ENCODE data around the gene AFG1L.

The AFG1L gene

DNA sequence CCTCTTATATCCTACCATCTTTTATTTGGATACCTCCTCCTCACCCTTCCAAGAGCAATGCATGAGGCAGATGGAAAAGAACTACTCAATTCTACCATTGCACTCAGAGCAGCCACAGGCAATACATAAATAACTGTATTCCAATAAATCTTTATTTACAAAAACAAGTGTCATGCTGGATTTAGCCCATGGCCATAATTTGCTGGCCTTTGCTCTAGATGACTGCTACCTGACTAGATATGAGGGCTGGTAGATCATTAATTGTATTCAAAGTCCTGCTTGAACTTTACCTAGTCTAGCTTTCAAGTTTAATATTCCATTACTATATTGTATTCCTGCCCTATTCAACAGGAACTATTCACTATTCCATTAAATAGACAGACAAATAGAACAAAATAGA lies 37.1 kb downstream of the AFG1L start:
- H3K4me3 ChIP-seq (replicated peaks; ENCODE audit: insufficient read depth, low read length): no peak overlapping the region
- no peak for TF ChIP-seq POLR2AphosphoS5 (IDR thresholded peaks at IDR 0.05; ENCODE audit: low read depth)
- TF ChIP-seq SPI1 (IDR thresholded peaks at IDR 0.05; ENCODE audit: borderline replicate concordance, low read depth): no peak
- TF ChIP-seq, protein P1, sequence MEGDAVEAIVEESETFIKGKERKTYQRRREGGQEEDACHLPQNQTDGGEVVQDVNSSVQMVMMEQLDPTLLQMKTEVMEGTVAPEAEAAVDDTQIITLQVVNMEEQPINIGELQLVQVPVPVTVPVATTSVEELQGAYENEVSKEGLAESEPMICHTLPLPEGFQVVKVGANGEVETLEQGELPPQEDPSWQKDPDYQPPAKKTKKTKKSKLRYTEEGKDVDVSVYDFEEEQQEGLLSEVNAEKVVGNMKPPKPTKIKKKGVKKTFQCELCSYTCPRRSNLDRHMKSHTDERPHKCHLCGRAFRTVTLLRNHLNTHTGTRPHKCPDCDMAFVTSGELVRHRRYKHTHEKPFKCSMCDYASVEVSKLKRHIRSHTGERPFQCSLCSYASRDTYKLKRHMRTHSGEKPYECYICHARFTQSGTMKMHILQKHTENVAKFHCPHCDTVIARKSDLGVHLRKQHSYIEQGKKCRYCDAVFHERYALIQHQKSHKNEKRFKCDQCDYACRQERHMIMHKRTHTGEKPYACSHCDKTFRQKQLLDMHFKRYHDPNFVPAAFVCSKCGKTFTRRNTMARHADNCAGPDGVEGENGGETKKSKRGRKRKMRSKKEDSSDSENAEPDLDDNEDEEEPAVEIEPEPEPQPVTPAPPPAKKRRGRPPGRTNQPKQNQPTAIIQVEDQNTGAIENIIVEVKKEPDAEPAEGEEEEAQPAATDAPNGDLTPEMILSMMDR (IDR thresholded peaks at IDR 0.05; ENCODE audit: insufficient read depth, low read length): no peak
- no peak for TF ChIP-seq GABPA (IDR thresholded peaks at IDR 0.05; ENCODE audit: low read depth)
- TF ChIP-seq, protein P2, sequence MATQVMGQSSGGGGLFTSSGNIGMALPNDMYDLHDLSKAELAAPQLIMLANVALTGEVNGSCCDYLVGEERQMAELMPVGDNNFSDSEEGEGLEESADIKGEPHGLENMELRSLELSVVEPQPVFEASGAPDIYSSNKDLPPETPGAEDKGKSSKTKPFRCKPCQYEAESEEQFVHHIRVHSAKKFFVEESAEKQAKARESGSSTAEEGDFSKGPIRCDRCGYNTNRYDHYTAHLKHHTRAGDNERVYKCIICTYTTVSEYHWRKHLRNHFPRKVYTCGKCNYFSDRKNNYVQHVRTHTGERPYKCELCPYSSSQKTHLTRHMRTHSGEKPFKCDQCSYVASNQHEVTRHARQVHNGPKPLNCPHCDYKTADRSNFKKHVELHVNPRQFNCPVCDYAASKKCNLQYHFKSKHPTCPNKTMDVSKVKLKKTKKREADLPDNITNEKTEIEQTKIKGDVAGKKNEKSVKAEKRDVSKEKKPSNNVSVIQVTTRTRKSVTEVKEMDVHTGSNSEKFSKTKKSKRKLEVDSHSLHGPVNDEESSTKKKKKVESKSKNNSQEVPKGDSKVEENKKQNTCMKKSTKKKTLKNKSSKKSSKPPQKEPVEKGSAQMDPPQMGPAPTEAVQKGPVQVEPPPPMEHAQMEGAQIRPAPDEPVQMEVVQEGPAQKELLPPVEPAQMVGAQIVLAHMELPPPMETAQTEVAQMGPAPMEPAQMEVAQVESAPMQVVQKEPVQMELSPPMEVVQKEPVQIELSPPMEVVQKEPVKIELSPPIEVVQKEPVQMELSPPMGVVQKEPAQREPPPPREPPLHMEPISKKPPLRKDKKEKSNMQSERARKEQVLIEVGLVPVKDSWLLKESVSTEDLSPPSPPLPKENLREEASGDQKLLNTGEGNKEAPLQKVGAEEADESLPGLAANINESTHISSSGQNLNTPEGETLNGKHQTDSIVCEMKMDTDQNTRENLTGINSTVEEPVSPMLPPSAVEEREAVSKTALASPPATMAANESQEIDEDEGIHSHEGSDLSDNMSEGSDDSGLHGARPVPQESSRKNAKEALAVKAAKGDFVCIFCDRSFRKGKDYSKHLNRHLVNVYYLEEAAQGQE (IDR thresholded peaks at IDR 0.05; ENCODE audit: insufficient replicate concordance, low read depth): no peak
- no peak for DNase-seq (ENCODE audit: low read depth in 1 of 2, low spot score in 1 of 2)

DNA sequence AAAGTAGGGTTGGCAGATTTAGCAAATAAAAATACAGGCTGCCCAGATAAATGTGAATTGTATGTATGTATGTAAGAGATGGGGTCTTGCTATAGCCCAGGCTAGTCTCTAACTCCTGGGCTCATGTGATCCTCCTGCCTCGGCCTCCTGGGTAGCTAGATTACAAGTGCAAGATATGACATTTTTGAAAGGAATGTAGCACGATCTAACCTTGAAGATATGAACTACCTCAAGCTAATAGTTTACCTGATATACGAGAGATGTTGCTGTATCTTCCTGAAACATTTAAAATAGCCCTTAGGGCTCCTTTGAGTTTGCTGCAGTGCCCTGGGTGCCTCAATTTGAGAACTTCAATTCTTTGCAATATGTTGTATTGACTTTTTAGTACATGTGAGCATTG lies 42.1 kb downstream of the AFG1L start:
- DNase-seq (ENCODE audit: low read depth in 1 of 2, low spot score in 1 of 2): no peak
- TF ChIP-seq GABPA (IDR thresholded peaks at IDR 0.05; ENCODE audit: low read depth) (no peak), SPI1 (IDR thresholded peaks at IDR 0.05; ENCODE audit: borderline replicate concordance, low read depth) (no peak), POLR2AphosphoS5 (IDR thresholded peaks at IDR 0.05; ENCODE audit: low read depth) (no peak)
- TF ChIP-seq, protein P1 (IDR thresholded peaks at IDR 0.05; ENCODE audit: insufficient read depth, low read length): no peak
- TF ChIP-seq, protein P2 (IDR thresholded peaks at IDR 0.05; ENCODE audit: insufficient replicate concordance, low read depth): no peak
- no peak overlapping the region for H3K27ac ChIP-seq (replicated peaks)
- no peak overlapping the region for H3K4me3 ChIP-seq (replicated peaks; ENCODE audit: insufficient read depth, low read length)
- no peaks in the 10 kb centered on the region for H3K27me3 ChIP-seq (ENCODE audit: insufficient read depth, poor library complexity, severe bottlenecking)

More for the DNA sequence above, 37.1 kb downstream of the AFG1L start:
- H3K27me3 ChIP-seq (ENCODE audit: insufficient read depth, poor library complexity, severe bottlenecking): no peaks in the 10 kb centered on the region
- no peak overlapping the region for H3K27ac ChIP-seq (replicated peaks)

DNA sequence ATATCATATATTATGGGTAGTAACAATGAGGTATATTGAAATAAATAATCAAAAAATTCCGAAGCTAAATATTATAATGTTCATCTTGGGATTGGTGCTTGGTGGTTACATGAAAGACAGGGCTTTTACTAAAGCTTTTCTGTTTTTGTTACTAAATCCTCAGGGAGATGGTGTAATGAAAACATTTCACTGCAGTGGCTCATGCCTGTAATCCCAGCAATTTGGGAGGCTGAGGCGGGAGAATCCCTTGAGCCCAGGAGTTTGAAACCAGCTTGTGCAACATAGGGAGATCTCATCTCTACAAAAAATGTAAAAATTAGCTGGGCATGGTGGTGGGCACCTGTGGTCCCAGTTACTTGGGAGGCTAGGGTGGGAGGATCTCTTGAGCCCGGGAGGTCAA lies 42.9 kb downstream of the AFG1L start:
- H3K4me3 ChIP-seq (replicated peaks; ENCODE audit: insufficient read depth, low read length): no peak overlapping the region
- no peak overlapping the region for H3K27ac ChIP-seq (replicated peaks)
- DNase-seq (ENCODE audit: low read depth in 1 of 2, low spot score in 1 of 2): no peak
- TF ChIP-seq, protein P2 (IDR thresholded peaks at IDR 0.05; ENCODE audit: insufficient replicate concordance, low read depth): no peak
- no peak for TF ChIP-seq GABPA (IDR thresholded peaks at IDR 0.05; ENCODE audit: low read depth)
- TF ChIP-seq, protein P1 (IDR thresholded peaks at IDR 0.05; ENCODE audit: insufficient read depth, low read length): no peak
- no peak for TF ChIP-seq POLR2AphosphoS5 (IDR thresholded peaks at IDR 0.05; ENCODE audit: low read depth)
- TF ChIP-seq SPI1 (IDR thresholded peaks at IDR 0.05; ENCODE audit: borderline replicate concordance, low read depth): no peak
- no peaks in the 10 kb centered on the region for H3K27me3 ChIP-seq (ENCODE audit: insufficient read depth, poor library complexity, severe bottlenecking)

All from HL-60 (cell line).